Midbrain (tissue), 1 donor: Measurements from ENCODE around the gene TMEM72.

Experiments used
- DNase-seq: peaks from one replicate; lab custom pipeline; 2025; lab: John Stamatoyannopoulos, UW

TMEM72 gene

GRCh38 chr10:44917848-44918247, 6.7 kb downstream of the TMEM72 start:
- DNase-seq, result no peak

GRCh38 chr10:44920252-44920651, 9.1 kb downstream of the TMEM72 start:
- no peak for DNase-seq

- no peak for DNase-seq
Measured at GRCh38 chr10:44921061-44921460, 9.9 kb downstream of the TMEM72 start.

- DNase-seq, result no peak
Measured at GRCh38 chr10:44921506-44921905, 10.4 kb downstream of the TMEM72 start.

GRCh38 chr10:44922021-44922420, 10.9 kb downstream of the TMEM72 start:
- no peak for DNase-seq

GRCh38 chr10:44922796-44923545, 11.8 kb downstream of the TMEM72 start:
- DNase-seq, result no peak

GRCh38 chr10:44923611-44924010, 12.5 kb downstream of the TMEM72 start:
- DNase-seq, result no peak

GRCh38 chr10:44924261-44925040, 13.3 kb downstream of the TMEM72 start:
- DNase-seq, result no peak

GRCh38 chr10:44925224-44925623, 14.1 kb downstream of the TMEM72 start:
- DNase-seq, result no peak

- DNase-seq, result no peak
Measured at GRCh38 chr10:44925811-44926750, 14.9 kb downstream of the TMEM72 start.

GRCh38 chr10:44926751-44927351, 15.7 kb downstream of the TMEM72 start:
- DNase-seq, result no peak

GRCh38 chr10:44927352-44927751, 16.2 kb downstream of the TMEM72 start:
- no peak for DNase-seq

GRCh38 chr10:44928462-44928861, 17.3 kb downstream of the TMEM72 start:
- DNase-seq, result no peak

- no peak for DNase-seq
Measured at GRCh38 chr10:44929356-44930255, 18.5 kb downstream of the TMEM72 start.

- DNase-seq, result no peak
Measured at GRCh38 chr10:44930904-44931620, 19.9 kb downstream of the TMEM72 start.

- no peak for DNase-seq
Measured at GRCh38 chr10:44931621-44932516, 20.7 kb downstream of the TMEM72 start.

GRCh38 chr10:44932517-44933450, 21.6 kb downstream of the TMEM72 start:
- peak; percentile 88 for DNase-seq
